AG04450 (cell line): ENCODE data around the gene TMEM140. TPM values are rescaled to one million over a fixed set of nuclear protein-coding genes. Genes with fewer than 3 reads are reported as not detected.
A peak's percentile ranks its signal among the peaks of the same experiment; 100 is the strongest.
"Not testable (repeated sequence)": the region's sequence is repeated elsewhere in the genome, so short reads cannot be mapped to it uniquely, and the experiment has no call there.

Source experiments
- CTCF ChIA-PET: fragments of 300-600, 350-600 bp; formaldehyde crosslinking; extraction: SDS; loops from one replicate; lab custom pipeline; 2022; ENCODE audit warnings: antibody characterized with exemption, inconsistent platforms; lab: Charles Lee
- POLR2A ChIA-PET: fragments of 350-600 bp; formaldehyde crosslinking; extraction: SDS; loops from one replicate; lab custom pipeline; 2021; ENCODE audit warnings: antibody characterized with exemption, inconsistent platforms; lab: Yijun Ruan, JAX
- DNase-seq: peaks from one replicate; pipeline ENCODE4 v3.0.0-alpha.2; 2011; ENCODE audit warnings: low read depth, low spot score
- H3K27ac ChIP-seq: one replicate; pipeline ENCODE4 v1.5.1; 2012; ENCODE audit warnings: low read depth, low read length, control low read depth
- H3K27me3 ChIP-seq: one replicate; pipeline ENCODE4 v1.6.0; 2012; ENCODE audit warnings: low read length; ENCODE audit not compliant: control insufficient read depth, insufficient read depth
- H3K4me3 ChIP-seq: 2 replicates; pipeline ENCODE4 v1.5.1; 2011; ENCODE audit warnings: mild to moderate bottlenecking, low read depth, low read length, control low read depth
- H3K9me3 ChIP-seq: 2 replicates; pipeline ENCODE4 v1.5.1; 2012; ENCODE audit warnings: low read length; ENCODE audit not compliant: control insufficient read depth, insufficient read depth
- CTCF ChIP-seq: IDR thresholded peaks from 2 replicates; pipeline ENCODE4 v1.5.1; 2011; ENCODE audit warnings: low read depth, low read length, control low read depth, inconsistent platforms
- polyA plus RNA-seq: library from polyadenylated mRNA; depleted of rRNA; stranded (reverse); fragments of >200 nt; gene quantifications from 2 replicates; pipeline ENCODE4 v1.2.3, GENCODE V29; 2011

TMEM140 gene
- polyA plus RNA-seq, 1 experiment = 1.0 TPM

- H3K4me3 ChIP-seq = peak within 1 kb of the TSS; percentile 78
- CTCF ChIA-PET = interaction anchor here (0.5 to 2.8 kb wide), 22 partner anchors 9 to 486 kb away, joined by 3 to 15 read pairs (median 4); partner anchors contain the start of genes AGBL3 and TMEM140
- DNase-seq = peak; percentile 74
- POLR2A ChIA-PET = interaction anchor here (0.9 to 2.0 kb wide), 7 partner anchors 10 to 524 kb away, joined by 3 to 12 read pairs (median 4); partner anchors contain the start of genes AGBL3, BPGM and TMEM140
- peak; percentile 65 for TF ChIP-seq CTCF
- no peaks in the 10 kb centered on the region for H3K27me3 ChIP-seq
- peak within 1 kb of the TSS; percentile 97 for H3K27ac ChIP-seq
- H3K9me3 ChIP-seq = no peaks in the 10 kb centered on the region; the same call in 1 of the 2 replicates
Measured at GRCh38 chr7:135170274-135170997, 22.6 kb downstream of the TMEM140 start, which contains the start of gene CYREN. TSS of gene CYREN (minus strand) at chr7:135170707. CDS start at chr7:135168922, 1,785 bp downstream.

DNA sequence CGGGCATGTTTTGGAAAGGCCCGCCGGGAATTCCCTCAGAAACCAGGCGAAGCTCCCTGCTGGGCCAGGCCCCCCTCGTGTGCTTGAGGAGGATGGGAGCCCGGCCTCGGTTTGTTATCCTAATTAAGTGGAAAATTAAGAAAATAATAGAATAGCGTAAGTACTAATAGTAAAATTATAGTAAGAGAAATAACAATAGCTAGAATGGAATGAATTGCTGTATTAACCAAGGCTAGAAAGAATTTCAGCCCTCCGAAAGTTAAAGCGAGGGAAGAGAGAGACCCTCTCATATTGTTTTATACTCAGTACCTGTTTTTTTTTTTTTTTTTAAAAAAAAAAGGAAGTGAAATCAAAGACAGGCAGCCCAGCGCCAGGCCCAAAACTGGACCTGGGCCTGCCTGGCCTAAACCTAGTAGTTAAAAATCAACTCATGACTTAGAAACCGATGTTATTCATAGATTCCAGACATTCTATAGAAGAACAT is 23.2 kb downstream of the TMEM140 start:
- H3K27me3 ChIP-seq, DNase-seq, H3K9me3 ChIP-seq: not testable (repeated sequence)
- CTCF ChIA-PET = interaction anchor here (0.6 to 2.8 kb wide), 25 partner anchors 9 to 1129 kb away, joined by 3 to 15 read pairs (median 4); partner anchors contain the start of genes AGBL3 and TMEM140
- peak overlapping the region; percentile 78 for H3K4me3 ChIP-seq
- POLR2A ChIA-PET = interaction anchor here (1.1 to 2.0 kb wide), 5 partner anchors 11 to 525 kb away, joined by 3 to 12 read pairs (median 4); partner anchors contain the start of genes AGBL3, BPGM and TMEM140
- H3K27ac ChIP-seq = peak overlapping the region; percentile 97

DNA sequence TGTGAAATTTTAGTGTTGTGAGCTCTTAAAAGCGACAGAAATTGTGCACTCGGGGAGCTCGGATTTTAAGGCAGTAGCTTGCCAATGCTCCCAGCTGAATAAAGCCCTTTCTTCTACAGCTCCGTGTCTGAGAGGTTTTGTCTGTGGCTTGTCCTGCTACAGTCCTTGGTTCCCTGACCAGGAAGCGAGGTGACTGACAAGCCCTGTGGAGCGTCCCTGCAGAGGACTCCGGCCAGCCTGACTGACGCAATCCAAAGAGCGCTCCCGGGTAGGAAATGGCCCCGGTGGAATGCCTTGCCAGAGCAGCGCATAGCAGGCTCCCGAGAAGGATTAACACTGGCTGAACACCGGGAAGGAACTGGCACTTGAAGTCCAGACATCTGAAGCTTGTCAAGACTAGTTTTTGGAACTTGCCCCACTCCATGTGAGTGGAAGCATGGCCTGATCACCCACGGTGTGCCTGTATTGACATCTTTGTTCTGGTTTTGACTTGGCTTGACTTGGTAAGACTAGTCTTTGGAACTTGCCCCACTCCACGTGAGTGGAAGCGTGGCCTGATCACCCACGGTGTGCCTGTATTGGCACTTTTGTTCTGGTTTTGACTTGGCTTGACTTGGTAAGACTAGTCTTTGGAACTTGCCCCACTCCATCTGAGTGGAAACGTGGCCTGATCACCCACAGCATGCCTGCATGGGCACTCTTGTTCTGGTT is 23.9 kb downstream of the TMEM140 start:
- POLR2A ChIA-PET = interaction anchor here (1.3 to 2.0 kb wide), 3 partner anchors 22 to 185 kb away, joined by 4 to 6 read pairs (median 4); partner anchors contain the start of genes AGBL3 and TMEM140
- DNase-seq, H3K27me3 ChIP-seq, H3K4me3 ChIP-seq, H3K9me3 ChIP-seq: not testable (repeated sequence)
- H3K27ac ChIP-seq = peak overlapping the region; percentile 74
- CTCF ChIA-PET = interaction anchor here (0.6 to 2.8 kb wide), 19 partner anchors 8 to 1130 kb away, joined by 3 to 15 read pairs (median 4); partner anchors contain the start of genes AGBL3 and TMEM140

- CTCF ChIA-PET = interaction anchor here (0.6 kb wide), 1 partner anchor 37 kb away, joined by 3 read pairs; the partner anchor contains the start of gene WDR91
- H3K27ac ChIP-seq, H3K4me3 ChIP-seq, DNase-seq, H3K27me3 ChIP-seq, H3K9me3 ChIP-seq, POLR2A ChIA-PET: not testable (repeated sequence)
Measured at GRCh38 chr7:135173916-135174315, 26.0 kb downstream of the TMEM140 start.

DNA sequence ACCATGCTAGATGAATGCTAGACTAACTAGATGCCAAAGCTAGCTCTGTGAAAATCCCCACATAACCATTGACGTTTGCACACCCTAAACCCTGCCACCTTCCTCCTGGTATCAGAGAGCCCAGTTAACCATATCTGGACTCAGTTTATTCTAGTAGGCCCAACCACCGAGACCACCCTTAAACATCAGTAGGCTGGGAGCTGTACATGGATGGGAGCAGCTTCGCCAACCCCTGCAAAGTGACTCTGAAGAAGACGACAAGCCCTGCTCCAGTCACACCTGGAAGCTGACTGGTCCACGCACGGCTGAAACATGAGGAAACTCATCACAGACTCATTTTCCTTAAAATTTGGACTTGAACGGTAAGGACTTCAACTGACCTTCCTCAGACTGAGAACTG is 27.1 kb downstream of the TMEM140 start:
- Histone ChIP-seq H3K27ac (no peak overlapping the region), H3K4me3 (no peak overlapping the region), H3K27me3 (no peaks in the 10 kb centered on the region), H3K9me3 (peaks cover 6% of the 10 kb centered on the region; the same call in 1 of the 2 replicates)
- DNase-seq = no peak
- no peak for TF ChIP-seq CTCF
- ChIA-PET POLR2A (no interaction called here), CTCF (no interaction called here)

GRCh38 chr7:135175931-135176330 is 28.1 kb downstream of the TMEM140 start:
- no peak for TF ChIP-seq CTCF
- Histone ChIP-seq H3K27me3 (no peaks in the 10 kb centered on the region), H3K9me3 (peaks cover 11% of the 10 kb centered on the region; the same call in 1 of the 2 replicates), H3K4me3 (no peak overlapping the region), H3K27ac (no peak overlapping the region)
- CTCF ChIA-PET = no interaction called here
- DNase-seq = no peak
- POLR2A ChIA-PET = no interaction called here
